Endodermal cell (in vitro differentiated cells): ENCODE measurements around the gene NGF. TPM values are rescaled to one million over a fixed set of nuclear protein-coding genes. Genes with fewer than 3 reads are reported as not detected.
"Not testable (repeated sequence)": the region's sequence is repeated elsewhere in the genome, so short reads cannot be mapped to it uniquely, and the experiment has no call there.

ENCODE experiments used
- DNase-seq: peaks from one replicate; pipeline ENCODE4 v3.0.0-alpha.2; 2017
- H3K27ac ChIP-seq: 2 replicates; pipeline ENCODE4 v1.5.1; 2013; ENCODE audit warnings: mild to moderate bottlenecking, low read depth, low read length, moderate library complexity
- H3K27me3 ChIP-seq: 2 replicates; pipeline ENCODE4 v1.6.1; 2013; ENCODE audit warnings: mild to moderate bottlenecking, low read length, moderate library complexity; ENCODE audit not compliant: insufficient read depth, control insufficient read depth, poor library complexity, severe bottlenecking
- H3K36me3 ChIP-seq: 2 replicates; pipeline ENCODE4 v1.7.0; 2013; ENCODE audit warnings: mild to moderate bottlenecking, low read length, moderate library complexity; ENCODE audit not compliant: control insufficient read depth, insufficient read depth
- H3K4me1 ChIP-seq: one replicate; pipeline ENCODE4 v1.7.0; 2013; ENCODE audit warnings: low read length; ENCODE audit not compliant: control insufficient read depth, insufficient read depth
- H3K4me3 ChIP-seq: 2 replicates; pipeline ENCODE4 v1.5.1; 2013; ENCODE audit warnings: mild to moderate bottlenecking, low read length, moderate library complexity
- H3K9ac ChIP-seq: 2 replicates; pipeline ENCODE4 v1.6.1; 2013; ENCODE audit warnings: mild to moderate bottlenecking, low read length, moderate library complexity; ENCODE audit not compliant: poor library complexity, severe bottlenecking; ENCODE audit errors: extremely low read depth
- H3K9me3 ChIP-seq: 2 replicates; pipeline ENCODE4 v1.6.1; 2013; ENCODE audit warnings: mild to moderate bottlenecking, low read length, moderate library complexity; ENCODE audit not compliant: control insufficient read depth
- H3K27ac Mint-ChIP-seq: 2 replicates; pipeline ENCODE4 v1.8.0; 2020; ENCODE audit warnings: mixed read lengths
- H3K27me3 Mint-ChIP-seq: 2 replicates; pipeline ENCODE4 v1.8.0; 2021; ENCODE audit warnings: mild to moderate bottlenecking, mixed read lengths; ENCODE audit not compliant: insufficient read depth
- H3K36me3 Mint-ChIP-seq: 2 replicates; pipeline ENCODE4 v1.8.0; 2020; ENCODE audit warnings: low read depth, mixed read lengths
- H3K4me1 Mint-ChIP-seq: 2 replicates; pipeline ENCODE4 v1.8.0; 2020; ENCODE audit warnings: mixed read lengths
- H3K4me3 Mint-ChIP-seq: 2 replicates; pipeline ENCODE4 v1.8.0; 2020; ENCODE audit warnings: mild to moderate bottlenecking, moderate library complexity, mixed read lengths
- H3K9me3 Mint-ChIP-seq: 2 replicates; pipeline ENCODE4 v1.8.0; 2020; ENCODE audit warnings: mild to moderate bottlenecking, mixed read lengths
- WGBS, 2 experiments: methylation state at CpG; one replicate each; pipeline versions ENCODE4 v1.1.5 to v1.1.7; 2013; ENCODE audit warnings: missing lambda C conversion rate in 2 of 2, mixed read lengths in 1 of 2; ENCODE audit not compliant: insufficient coverage in 1 of 2, insufficient read length in 1 of 2; 5-methylcytosine and 5-hydroxymethylcytosine counted together
- long read RNA-seq, 4 experiments: library from polyadenylated mRNA in 2 of 4; library from RNA in 1 of 4; library from capped mRNA in 1 of 4; stranded (forward) in 3 of 4; unstranded in 1 of 4; transcript quantifications; one replicate each; pipeline ENCODE4 v2.0.0, GENCODE V29; 2020 to 2021; ENCODE audit warnings: inconsistent platforms in 1 of 4
- polyA plus RNA-seq, 2 experiments: library from polyadenylated mRNA; stranded (reverse); fragments of 50-300 nt; gene quantifications; one replicate each; pipeline ENCODE4 v1.2.3, GENCODE V29; 2013
- total RNA-seq, 2 donors: library from RNA; stranded (reverse); fragmentation: NEBNext Ultra II Directional in 1 of 2; extraction: Animal tissue kit (Norgen Biotek cat#: 25700) in 1 of 2; gene quantifications; 2 replicates in 1 of 2; 3 replicates in 1 of 2; pipeline ENCODE4 v1.2.1, GENCODE V29; 2021
- TF ChIP-seq, protein P1 (sequence below): fragments of 200-600 bp; sonication (generic); conservative IDR thresholded peaks from 2 replicates; pipeline ENCODE4 v1.5.0; 2021; ENCODE audit warnings: antibody characterized with exemption, mild to moderate bottlenecking

Gene NGF
- under 1 TPM in 1 of 2 donors, not detected in 1; 0.26 TPM for total RNA-seq
- 0.75 TPM for polyA plus RNA-seq (2013, experiment 1 of 2)
- 0.99 TPM for polyA plus RNA-seq (2013, experiment 2 of 2)
- long read RNA-seq, experiment 1, result 0 reads
- long read RNA-seq, experiment 2, partial matches to known transcripts, result 0 of 2 reads
- long read RNA-seq, experiment 2, other reads (novel, unspliced or antisense), result 2 of 2 reads
- long read RNA-seq, experiment 3, result 0 reads
- long read RNA-seq, experiment 4, partial matches to known transcripts, result 0 of 4 reads
- long read RNA-seq, experiment 4, other reads (novel, unspliced or antisense), result 1 of 4 reads

DNA sequence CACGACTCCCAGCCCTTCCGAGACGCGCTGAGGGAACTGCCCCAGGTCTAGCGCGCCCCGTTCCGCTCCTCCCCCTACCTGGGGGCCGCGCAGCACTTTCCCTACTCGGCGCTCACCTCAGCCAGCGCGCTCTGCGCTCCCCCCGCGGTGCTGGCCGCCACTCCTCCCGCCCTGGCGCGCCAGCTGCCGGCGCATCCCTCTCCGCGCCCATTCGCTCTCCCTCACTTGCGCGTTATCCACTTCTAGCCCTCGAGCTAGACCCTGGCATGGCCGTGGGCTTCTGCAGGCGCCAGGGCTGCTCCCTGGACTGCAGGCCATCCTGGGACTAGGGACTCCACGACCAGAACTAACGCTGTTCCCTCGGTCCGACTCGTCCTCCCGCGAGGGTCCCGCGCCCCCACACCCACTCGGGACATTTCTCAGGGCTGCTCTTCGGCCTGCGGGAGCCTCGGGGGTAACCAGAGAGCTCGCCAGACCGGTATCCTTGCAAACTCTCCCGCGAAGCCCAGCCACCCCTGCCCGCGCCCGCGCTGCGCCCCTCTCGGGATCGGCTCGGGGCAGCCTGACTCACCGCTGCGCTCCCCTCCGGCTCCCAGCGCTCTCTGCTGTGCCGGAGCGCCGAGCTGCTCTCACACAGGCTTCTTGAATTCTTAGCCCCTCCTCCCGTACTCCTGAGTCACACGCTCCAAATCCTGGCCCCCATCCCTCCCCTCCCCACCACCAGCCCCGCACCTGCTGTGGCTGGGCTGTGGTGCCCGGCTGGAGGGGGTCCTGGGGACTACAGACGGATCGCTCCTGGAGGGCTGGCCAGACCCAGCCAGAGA lies at the start of gene NGF:
TSS of gene NGF (minus strand) at position 617 of the 824 bp plus-strand sequence. CDS start 51,454 bp downstream, outside the sequence.
- H3K36me3 ChIP-seq, result no peaks in the 10 kb centered on the region
- peak; percentile 90 for DNase-seq
- peak within 1 kb of the TSS; percentile 71 for H3K4me3 Mint-ChIP-seq
- H3K27ac ChIP-seq, result no peak within 1 kb of the TSS
- no peak within 1 kb of the TSS for H3K27ac Mint-ChIP-seq
- peaks cover 75% of the 10 kb centered on the region for H3K27me3 ChIP-seq
- no peaks in the 10 kb centered on the region for H3K9me3 ChIP-seq
- TF ChIP-seq, protein P1, sequence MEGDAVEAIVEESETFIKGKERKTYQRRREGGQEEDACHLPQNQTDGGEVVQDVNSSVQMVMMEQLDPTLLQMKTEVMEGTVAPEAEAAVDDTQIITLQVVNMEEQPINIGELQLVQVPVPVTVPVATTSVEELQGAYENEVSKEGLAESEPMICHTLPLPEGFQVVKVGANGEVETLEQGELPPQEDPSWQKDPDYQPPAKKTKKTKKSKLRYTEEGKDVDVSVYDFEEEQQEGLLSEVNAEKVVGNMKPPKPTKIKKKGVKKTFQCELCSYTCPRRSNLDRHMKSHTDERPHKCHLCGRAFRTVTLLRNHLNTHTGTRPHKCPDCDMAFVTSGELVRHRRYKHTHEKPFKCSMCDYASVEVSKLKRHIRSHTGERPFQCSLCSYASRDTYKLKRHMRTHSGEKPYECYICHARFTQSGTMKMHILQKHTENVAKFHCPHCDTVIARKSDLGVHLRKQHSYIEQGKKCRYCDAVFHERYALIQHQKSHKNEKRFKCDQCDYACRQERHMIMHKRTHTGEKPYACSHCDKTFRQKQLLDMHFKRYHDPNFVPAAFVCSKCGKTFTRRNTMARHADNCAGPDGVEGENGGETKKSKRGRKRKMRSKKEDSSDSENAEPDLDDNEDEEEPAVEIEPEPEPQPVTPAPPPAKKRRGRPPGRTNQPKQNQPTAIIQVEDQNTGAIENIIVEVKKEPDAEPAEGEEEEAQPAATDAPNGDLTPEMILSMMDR, result no peak
- 0% methylated on average over 28 to 69 of the region's 69 CpGs for WGBS, 2 experiments
- H3K4me1 ChIP-seq, result no peaks in the 10 kb centered on the region
- no peak within 1 kb of the TSS for H3K9ac ChIP-seq
- H3K4me3 ChIP-seq, result peak within 1 kb of the TSS; percentile 86
- peaks cover 4% of the 10 kb centered on the region for H3K4me1 Mint-ChIP-seq
- H3K27me3 Mint-ChIP-seq, result peaks cover 91% of the 10 kb centered on the region
- H3K9me3 Mint-ChIP-seq, result no peaks in the 10 kb centered on the region
- H3K36me3 Mint-ChIP-seq, result no peaks in the 10 kb centered on the region

DNA sequence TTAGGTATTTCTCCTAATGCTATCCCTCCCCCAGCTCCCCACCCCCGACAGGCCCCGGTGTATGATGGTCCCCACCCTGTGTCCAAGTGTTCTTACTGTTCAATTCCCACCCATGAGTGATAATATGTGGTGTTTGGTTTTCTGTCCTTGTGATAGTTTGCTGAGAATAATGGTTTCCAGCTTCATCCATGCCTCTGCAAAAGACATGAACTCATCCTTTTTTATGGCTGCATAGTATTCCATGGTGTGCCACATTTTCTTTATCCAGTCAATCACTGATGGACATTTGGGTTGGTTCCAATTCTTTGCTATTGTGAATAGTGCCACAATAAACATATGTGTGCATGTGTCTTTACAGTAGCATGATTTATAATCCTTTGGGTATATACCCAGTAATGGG lies 45.4 kb upstream of the NGF start:
- not testable (repeated sequence) for H3K36me3 ChIP-seq, H3K4me1 ChIP-seq, H3K27me3 ChIP-seq, H3K27ac Mint-ChIP-seq, H3K27ac ChIP-seq, H3K4me3 Mint-ChIP-seq, H3K4me3 ChIP-seq, H3K36me3 Mint-ChIP-seq, H3K9ac ChIP-seq, H3K27me3 Mint-ChIP-seq, H3K9me3 ChIP-seq, H3K4me1 Mint-ChIP-seq, DNase-seq
- peaks cover 17% of the 10 kb centered on the region for H3K9me3 Mint-ChIP-seq
- WGBS, 2 experiments, result 100% methylated on average over 1 of the region's 2 CpGs; no CpG with 5 or more reads in 1 of the 2 experiments

DNA sequence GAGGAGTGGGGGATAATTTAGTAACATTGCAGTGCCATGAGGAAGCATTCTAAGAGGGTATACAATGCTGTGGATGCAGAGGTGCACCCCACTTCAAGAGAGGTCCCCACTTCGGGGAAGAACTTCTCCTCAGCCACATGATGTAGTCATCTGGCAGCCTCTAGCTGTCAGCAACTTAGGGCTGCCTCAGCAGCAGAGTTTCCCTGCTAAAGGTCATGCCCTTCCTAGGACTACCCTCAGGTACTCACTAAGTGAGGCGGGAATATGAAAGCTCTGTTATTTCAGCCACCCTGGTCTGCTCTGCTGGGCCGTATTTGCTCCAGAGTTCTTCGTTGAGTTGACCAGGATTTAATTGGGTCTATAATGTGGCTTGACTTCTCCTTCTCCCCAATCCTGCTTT lies 41.9 kb upstream of the NGF start:
- no peak overlapping the region for H3K27ac ChIP-seq
- Mint-ChIP-seq H3K27ac (no peak overlapping the region), H3K4me3 (no peak overlapping the region), H3K36me3 (no peaks in the 10 kb centered on the region), H3K4me1 (no peaks in the 10 kb centered on the region), H3K9me3 (peaks cover 17% of the 10 kb centered on the region), H3K27me3 (peaks cover 3% of the 10 kb centered on the region)
- H3K9me3 ChIP-seq, result no peaks in the 10 kb centered on the region
- WGBS, 2 experiments, result 93 to 100% methylated on average over 1 to 4 of the region's 4 CpGs
- TF ChIP-seq, protein P1, result no peak
- H3K4me1 ChIP-seq, result no peaks in the 10 kb centered on the region
- DNase-seq, result no peak
- no peak overlapping the region for H3K9ac ChIP-seq
- no peaks in the 10 kb centered on the region for H3K36me3 ChIP-seq
- H3K4me3 ChIP-seq, result no peak overlapping the region
- no peaks in the 10 kb centered on the region for H3K27me3 ChIP-seq
